ENCODE data around the gene SLC25A23.
"Not testable (repeated sequence)": the region's sequence is repeated elsewhere in the genome, so short reads cannot be mapped to it uniquely, and the experiment has no call there.

Gene SLC25A23

GRCh38 chr19:6423499-6424194 is 35.9 kb downstream of the SLC25A23 start:
- no peak for DNase-seq

DNA sequence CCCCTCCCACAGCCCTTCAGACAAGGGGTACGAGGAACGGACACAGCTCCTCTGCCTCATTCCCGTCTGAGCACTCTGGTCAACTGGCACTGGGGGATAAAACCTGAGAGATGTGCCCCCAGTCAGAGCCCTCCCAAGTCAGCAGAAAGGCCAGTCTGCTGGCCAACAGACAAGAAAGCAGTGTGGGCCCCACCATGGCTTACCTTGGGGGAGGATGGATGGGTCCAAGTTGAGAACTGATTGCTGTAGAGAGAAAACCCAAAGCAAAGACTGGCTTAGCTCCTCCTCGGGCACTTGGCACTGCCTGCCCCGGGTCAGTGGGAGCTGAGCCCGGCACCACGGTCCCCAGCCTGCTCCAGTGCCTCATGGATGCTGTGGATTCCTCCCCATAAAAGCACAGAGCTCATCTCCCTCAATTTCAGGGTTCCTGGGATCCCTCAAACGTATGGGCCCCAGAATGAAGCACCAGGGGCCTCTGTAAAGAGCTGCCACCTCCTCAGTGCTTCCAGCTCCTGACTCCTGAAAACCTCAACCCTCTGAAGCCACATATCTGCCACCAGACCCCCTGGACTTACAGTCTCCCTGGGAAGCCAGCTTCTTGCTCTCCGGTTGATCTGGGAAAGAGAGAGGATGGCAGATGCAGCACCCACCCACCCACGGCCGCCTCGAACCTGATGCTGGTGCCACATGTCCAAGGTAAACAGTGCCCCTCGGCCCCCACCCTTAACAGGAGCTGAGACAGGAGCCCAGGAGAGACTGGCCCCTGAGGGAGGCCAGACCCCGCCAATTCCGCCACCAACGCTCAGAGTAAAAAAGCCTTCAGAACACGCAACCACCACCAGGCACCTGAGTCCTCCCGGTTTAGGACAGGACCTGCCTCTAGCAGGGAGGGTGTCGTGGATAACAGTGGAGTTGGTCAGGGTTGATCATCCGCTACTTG is 38.2 kb downstream of the SLC25A23 start:
- no peak for DNase-seq

- DNase-seq = no peak
Observed at GRCh38 chr19:6418562-6418932, 41.0 kb downstream of the SLC25A23 start.

GRCh38 chr19:6417713-6418561 is 41.7 kb downstream of the SLC25A23 start:
- DNase-seq = no peak

DNA sequence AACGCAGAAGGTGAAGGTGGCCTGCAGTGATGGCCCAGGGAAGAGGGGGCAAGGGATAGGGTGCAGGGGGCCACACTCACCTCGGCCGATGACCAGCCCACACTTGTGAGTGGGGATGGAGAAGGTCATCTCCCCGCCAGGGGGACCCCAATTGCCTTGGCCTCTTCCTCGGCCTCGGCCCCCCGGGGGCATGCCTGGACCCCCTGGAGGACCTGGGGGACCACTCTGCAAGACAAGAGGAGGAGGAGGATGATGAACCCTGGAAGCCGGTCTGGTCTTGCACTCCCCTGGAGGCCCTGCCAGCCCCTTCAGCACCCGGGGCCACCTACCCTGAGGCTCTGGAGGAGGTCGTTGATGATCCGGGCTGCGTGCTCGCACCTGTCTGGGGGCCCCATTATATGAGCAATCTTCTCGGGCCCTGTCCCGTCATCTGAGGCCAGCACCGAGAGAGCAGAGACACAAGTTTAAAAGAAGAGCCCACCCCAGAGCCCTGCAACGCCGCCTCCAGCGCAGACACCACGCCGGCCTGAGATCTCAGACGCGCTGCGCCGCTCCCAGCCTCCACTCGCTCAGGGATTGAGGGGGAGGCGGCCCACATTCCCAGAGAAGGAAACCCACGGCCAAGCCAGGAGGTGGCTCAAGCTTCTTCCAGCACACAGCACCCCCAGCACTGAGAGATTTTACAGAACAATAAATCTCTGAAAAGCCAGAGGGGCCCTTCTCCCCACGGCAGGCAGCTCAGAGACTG is 42.8 kb downstream of the SLC25A23 start:
- DNase-seq = no peak

DNA sequence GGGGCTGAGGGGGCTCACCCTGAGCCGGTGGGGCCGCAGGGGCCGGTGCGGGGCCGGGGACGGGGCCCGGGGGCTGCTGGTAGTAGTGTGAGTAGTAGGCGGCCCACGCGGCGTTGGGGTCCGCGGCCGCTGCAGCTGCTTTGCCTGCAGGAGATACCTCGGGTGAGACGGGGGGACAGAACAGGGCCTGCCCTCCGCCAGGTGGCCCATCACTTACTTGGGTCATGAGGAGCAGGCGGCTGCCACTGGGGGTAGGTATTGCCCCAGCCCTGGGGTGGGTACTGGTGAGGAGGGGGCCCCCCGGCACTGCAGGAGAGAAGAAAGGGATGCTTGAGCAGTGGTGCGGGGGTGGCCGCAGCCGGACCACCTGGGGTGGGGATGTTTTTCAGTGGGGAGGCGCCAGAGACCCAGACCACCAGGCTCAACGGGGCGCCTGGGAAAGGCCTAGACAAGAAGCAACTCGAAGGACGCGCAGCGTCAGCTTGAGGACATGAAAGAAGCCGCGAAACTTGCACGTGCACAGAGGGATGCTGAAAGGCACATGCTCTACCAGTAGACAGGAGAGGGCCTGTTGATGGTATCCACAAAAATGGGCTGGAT is 43.9 kb downstream of the SLC25A23 start:
- no peak for DNase-seq

DNA sequence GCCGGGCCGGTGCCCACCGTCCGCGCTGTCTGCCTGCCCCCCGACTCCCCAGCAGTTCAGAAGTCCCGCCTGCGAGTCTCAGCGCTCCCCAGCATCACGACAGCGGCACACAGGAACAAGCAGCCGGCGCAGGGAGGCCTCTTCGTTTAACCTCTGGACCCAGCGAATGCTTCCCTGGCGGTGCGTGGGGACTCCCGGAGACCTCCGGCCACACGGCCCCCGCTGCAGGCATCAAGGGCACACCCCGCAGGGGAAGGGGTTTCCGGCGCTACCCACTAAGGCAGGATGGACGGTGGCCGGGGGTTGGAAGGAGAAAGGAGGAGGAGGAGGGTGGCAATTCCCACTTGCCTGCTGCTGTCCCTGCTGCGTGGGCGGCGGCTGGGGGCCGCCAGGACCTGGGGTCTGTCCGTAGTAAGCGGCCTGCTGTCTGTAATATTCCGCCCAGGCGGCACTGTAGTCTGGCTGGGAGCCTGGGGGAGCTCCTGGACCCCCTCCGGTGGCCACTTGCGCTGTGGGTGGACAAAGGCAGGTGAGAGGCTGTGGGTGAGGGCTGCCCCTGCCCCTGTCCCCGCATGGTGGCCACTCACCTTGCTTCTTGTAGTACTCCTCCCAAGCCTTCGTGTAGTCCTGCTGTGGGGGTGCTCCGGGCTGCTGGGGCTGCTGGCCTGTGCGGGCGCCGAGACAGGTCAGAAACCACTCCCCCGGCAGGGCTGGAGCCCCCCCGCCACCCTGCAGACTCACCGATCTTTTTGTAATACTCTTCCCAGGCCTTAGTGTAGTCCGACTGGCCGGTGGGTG is 44.6 kb downstream of the SLC25A23 start:
- DNase-seq = no peak

DNA sequence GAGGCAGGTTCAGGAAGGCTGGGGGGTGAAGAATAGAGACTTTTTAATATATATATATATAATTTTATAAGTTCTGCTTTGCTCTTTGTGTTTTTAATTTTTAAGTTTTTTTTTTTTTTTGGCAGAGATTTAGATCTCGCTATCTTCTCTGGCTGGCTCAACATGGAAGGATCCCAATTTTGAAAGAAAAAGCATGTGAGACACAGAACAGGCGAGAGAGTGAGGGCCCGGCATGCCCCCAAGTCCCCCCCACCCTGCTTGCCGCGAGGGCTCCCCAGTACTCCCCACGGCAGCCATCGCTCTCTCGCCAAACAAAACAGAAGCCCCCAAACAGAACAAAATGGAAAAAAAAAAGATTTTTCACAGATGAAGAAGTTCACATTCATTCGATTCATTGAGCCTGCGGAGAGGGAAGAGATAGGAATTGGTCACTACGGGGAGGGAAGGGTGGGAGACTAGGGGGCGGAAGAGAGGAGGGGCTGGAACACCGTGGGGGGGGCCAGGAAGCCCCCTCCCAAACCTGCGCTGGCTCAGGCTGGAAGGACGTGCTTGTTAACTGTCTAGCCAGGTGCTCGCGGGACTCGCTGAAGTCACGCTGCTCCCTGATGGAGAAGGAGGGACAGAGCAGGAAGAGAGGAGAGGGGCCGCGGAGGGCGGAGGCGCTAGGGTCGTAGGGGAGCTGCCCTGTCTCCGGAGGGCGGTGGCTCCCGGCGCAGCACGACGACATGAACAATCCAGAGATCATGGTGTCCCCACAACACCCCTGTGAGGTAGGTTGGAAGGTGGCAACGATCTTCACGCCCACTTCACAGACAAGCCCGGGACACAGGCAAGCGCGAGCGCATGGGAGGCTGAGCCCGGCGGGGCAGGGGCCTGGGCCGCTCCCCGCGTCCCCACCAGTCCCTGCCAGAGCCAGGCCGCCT is 45.6 kb downstream of the SLC25A23 start:
- DNase-seq = no peak

DNA sequence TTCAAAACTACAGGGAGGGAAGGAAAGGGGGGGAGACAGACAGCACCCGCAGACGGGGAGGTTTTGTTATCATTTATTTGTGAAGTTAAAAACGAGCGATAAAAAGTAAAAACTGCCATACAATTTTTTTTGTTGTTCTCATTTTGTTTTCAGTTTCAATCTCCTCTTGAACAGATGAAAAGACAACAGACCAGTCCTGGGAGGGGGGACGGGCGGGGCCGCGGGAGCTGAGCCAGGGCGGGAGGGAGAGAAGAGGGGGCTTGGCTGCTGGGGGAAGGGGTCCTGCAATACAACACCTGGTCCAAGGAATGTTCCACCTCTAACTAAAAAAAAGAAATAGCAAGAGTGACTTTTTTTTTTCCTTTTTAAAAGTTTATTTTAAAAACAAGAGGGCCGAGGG is 46.3 kb downstream of the SLC25A23 start:
- no peak for DNase-seq

DNA sequence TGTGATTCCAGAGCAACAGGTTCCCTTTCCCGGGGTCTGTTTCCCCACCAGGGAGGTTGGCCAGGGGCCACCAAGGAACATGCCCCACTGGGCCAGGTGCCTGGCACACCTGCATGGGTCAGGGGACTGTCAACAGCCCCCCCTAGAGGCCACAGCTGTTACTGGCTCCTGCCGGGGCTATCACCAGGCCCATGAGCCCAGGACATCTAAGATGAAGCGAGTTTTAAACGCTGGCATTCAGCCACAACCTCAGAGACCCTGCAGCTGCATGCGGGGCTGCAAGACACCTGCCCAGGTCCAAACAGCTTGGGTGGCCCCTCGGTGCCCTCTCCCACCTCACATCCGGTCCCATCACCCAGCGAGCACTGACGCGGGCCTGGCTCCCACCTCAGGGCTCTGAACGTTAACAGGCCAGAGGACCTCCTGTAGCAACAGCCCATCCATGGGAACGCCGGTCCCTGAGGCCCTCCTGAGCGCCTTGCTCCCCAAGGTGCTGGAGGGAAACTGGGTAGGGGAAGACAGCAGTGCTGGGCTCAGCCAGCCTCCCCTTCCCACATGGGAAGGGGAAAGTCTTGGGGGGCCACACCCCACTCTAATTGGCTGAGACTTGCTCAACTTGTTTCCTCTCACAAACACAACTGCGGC is 47.0 kb downstream of the SLC25A23 start:
- peak; percentile 16 for DNase-seq

- no peak for DNase-seq
Observed at GRCh38 chr19:6412061-6412446, 47.5 kb downstream of the SLC25A23 start.

- no peak for DNase-seq
Observed at GRCh38 chr19:6409346-6409745, 50.2 kb downstream of the SLC25A23 start.

DNA sequence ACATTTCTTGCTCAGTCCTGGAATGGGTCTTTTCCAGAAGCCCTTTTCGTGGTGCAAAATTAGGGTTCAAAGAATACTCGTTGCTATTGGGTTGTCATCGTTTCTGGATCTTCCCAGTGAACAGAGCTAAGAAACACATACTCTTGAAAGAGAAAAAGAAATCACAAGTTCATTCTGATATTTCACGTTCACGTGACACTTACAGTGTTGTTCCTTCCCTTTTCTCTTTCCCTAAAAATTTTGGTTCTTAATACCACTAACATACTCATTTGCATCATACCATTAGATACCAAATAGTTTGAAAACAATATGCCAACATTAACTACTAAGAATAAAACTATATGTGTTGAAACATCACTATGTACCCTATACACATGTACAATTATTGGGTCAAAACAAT is 53.2 kb downstream of the SLC25A23 start:
- no peak for DNase-seq

DNA sequence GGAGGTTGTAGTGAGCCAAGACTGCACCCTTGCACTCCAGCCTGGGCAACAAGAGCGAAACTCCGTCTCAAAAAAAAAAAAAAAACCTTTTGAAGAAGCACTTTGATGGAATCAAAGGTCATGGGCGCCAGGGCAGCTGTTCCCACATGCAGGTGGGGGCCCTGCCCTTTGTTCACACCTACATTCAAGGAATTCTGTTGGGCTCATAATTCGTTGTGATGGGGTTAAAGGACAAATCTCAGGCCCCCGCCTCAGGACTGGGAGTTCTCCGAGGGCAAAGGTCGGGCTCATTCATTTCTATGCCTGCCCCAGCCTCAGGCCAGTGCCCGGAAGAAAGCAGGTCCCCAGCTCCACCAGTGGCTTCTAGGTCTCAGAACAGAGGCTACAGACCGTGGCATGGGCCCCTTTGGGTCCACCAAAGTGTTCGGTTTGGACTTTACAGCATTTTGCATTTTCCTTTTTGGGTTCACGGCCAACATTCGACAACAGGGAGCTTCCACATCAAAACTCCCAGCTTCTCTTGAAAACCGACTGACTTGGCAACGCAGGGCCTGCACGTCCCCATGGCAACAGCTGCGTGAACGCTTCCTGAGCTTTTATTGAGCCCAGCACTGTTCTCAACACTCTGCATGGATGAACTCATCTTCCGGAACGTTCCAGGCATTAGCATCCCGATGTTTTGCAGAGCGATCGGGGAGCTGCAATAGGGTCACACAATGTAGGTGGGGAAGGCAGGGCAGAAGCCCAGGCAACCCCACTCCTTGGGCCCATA is 56.6 kb downstream of the SLC25A23 start:
- no peak for DNase-seq

DNA sequence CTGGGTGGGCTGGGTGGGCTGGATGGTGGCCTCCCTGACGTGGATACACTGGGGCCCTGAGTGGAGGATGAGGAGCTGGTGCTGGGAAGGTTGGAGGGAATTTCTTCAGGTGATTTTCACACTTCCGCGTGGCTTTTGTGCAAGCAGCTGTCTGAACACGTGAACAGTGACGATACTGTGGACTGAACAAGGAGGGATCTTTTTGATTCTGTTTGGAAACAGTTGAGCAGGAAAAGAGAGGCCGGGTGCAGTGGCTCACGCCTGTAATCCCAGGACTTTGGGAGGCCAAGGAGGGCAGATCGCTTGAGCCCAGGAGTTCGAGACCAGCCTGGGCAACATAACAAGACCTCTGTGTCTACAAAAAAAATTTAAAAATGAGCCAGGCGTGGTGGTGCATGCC is 57.5 kb downstream of the SLC25A23 start:
- no peak for DNase-seq

DNA sequence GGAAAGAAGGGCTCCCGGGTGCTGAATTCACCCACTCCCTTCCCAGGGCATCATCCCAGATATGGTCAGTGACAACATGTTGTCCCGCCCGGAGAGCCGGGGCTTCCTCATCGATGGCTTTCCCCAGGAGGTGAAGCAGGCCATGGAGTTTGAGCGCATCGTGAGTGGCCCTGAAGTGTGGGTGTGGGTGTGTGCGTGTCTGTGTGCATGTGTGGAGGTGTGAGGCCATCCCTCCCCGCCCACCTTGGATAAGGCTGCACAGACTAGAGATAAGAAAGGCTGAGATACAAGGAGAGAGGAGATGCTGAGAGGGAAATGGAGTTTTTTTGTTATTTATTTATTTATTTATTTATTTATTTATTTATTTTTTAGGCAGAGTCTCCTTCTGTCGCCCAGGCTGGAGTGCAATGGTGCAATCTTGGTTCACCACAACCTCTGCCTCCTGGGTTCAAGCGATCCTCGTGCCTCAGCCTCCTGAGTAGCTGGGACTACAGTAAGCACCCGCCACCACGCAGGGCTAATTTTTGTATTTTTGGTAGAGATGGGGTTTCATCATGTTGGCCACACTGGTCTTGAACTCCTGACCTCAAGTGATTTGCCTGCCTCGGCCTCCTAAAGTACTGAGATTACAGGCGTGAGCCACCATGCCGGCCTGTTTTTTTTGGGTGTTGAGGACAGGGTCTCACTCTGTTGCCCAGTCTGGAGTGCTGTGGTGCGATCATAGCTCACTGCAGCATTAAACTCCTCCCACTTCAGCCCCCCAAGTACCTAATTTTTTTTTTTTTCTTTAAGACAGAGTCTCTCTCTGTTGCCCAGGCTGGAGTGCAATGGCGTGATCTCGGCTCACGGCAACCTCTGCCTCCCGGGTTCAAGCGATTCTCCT is 59.3 kb downstream of the SLC25A23 start:
- not testable (repeated sequence) for DNase-seq

GRCh38 chr19:6396305-6396704 is 63.3 kb downstream of the SLC25A23 start:
- no peak for DNase-seq

DNA sequence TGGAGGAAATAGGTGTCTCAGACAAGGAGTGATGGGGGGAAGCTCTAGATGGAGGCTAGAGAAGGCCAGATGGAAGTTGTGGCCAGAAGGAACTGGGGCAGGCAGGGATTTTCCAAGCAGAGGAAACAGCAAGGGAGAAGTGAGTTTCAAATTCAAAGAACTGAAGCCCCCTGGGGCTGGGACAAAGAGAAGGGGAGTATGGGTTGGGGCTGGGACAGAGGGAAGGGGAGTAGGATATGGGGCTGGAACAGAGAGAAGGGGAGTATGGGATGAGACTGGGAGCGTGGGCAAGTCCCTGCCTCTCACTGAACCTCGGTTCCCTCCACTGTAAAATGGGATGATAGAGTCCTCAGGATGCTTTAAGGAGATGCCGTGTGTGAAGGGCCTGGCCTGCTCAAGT is 64.8 kb downstream of the SLC25A23 start:
- DNase-seq = no peak
